ENCODE results near the gene TBX18.

The TBX18 gene

GRCh38 chr6:84785671-84786070, 21.3 kb upstream of the TBX18 start:
- H3K4me3 ChIP-seq (ENCODE audit: low read depth, low read length) = no peak overlapping the region
- in situ Hi-C loops (cut with HindIII; ENCODE audit: low sequenced_read_pairs) = no loop called here

GRCh38 chr6:84779917-84780316, 15.5 kb upstream of the TBX18 start:
- in situ Hi-C loops (cut with HindIII; ENCODE audit: low sequenced_read_pairs) = no loop called here
- TF ChIP-seq CTCF (IDR thresholded peaks at IDR 0.05; ENCODE audit: low read depth, low read length) = no peak
- no peak for DNase-seq (ENCODE audit: low read depth, low spot score)
- no peak overlapping the region for H3K4me3 ChIP-seq (ENCODE audit: low read depth, low read length)

More at GRCh38 chr6:84785671-84786070, 21.3 kb upstream of the TBX18 start:
- no peak for TF ChIP-seq CTCF (IDR thresholded peaks at IDR 0.05; ENCODE audit: low read depth, low read length)
- DNase-seq (ENCODE audit: low read depth, low spot score) = peak; percentile 15

GRCh38 chr6:84779380-84779779, 15.0 kb upstream of the TBX18 start:
- TF ChIP-seq CTCF (IDR thresholded peaks at IDR 0.05; ENCODE audit: low read depth, low read length) = peak; percentile 31
- no peak for DNase-seq (ENCODE audit: low read depth, low spot score)
- in situ Hi-C loops (cut with HindIII; ENCODE audit: low sequenced_read_pairs) = no loop called here
- no peak overlapping the region for H3K4me3 ChIP-seq (ENCODE audit: low read depth, low read length)

GRCh38 chr6:84777888-84778287, 13.5 kb upstream of the TBX18 start:
- TF ChIP-seq CTCF (IDR thresholded peaks at IDR 0.05; ENCODE audit: low read depth, low read length) = no peak
- in situ Hi-C loops (cut with HindIII; ENCODE audit: low sequenced_read_pairs) = no loop called here
- peak; percentile 20 for DNase-seq (ENCODE audit: low read depth, low spot score)
- no peak overlapping the region for H3K4me3 ChIP-seq (ENCODE audit: low read depth, low read length)

- no peak for TF ChIP-seq CTCF (IDR thresholded peaks at IDR 0.05; ENCODE audit: low read depth, low read length)
- no peak for DNase-seq (ENCODE audit: low read depth, low spot score)
- in situ Hi-C loops (cut with HindIII; ENCODE audit: low sequenced_read_pairs) = no loop called here
- H3K4me3 ChIP-seq (ENCODE audit: low read depth, low read length) = no peak overlapping the region
These were observed 12.0 kb upstream of the TBX18 start for GRCh38 chr6:84776392-84776791.

GRCh38 chr6:84775751-84776150, 11.4 kb upstream of the TBX18 start:
- H3K4me3 ChIP-seq (ENCODE audit: low read depth, low read length) = no peak overlapping the region
- in situ Hi-C loops (cut with HindIII; ENCODE audit: low sequenced_read_pairs) = no loop called here
- no peak for TF ChIP-seq CTCF (IDR thresholded peaks at IDR 0.05; ENCODE audit: low read depth, low read length)
- DNase-seq (ENCODE audit: low read depth, low spot score) = no peak

- H3K4me3 ChIP-seq (ENCODE audit: low read depth, low read length) = peak overlapping the region; percentile 12
- in situ Hi-C loops (cut with HindIII; ENCODE audit: low sequenced_read_pairs) = no loop called here
- no peak for DNase-seq (ENCODE audit: low read depth, low spot score)
- no peak for TF ChIP-seq CTCF (IDR thresholded peaks at IDR 0.05; ENCODE audit: low read depth, low read length)
These were observed 10.5 kb upstream of the TBX18 start for GRCh38 chr6:84774985-84775284.
